ENCODE measurements around the gene DAB2IP. TPM values are rescaled to one million over a fixed set of nuclear protein-coding genes. Genes with fewer than 3 reads are reported as not detected.

DAB2IP gene
- total and polyA plus RNA-seq, 2 donors from 2014 or later = 33.8 to 105 TPM

- FAIRE-seq (no peak), DNase-seq (no peak)
- Histone ChIP-seq H3K9me3 (ENCODE audit: control insufficient read depth in 2 of 3, insufficient read depth in 1 of 3, low read length in 3 of 3) (no peaks in the 10 kb centered on the region), H3K27ac (ENCODE audit: low read depth in 2 of 2, low read length in 2 of 2) (no peak overlapping the region), H3K4me1 (ENCODE audit: control insufficient read depth in 2 of 3, insufficient read depth in 2 of 3, low read depth in 1 of 3, low read length in 3 of 3) (peaks cover 0 to 4% (median 0%) of the 10 kb centered on the region in 3 donors), H3K36me3 (ENCODE audit: control insufficient read depth in 2 of 3, insufficient read depth in 3 of 3, low read length in 3 of 3) (no peaks in the 10 kb centered on the region), H3K4me3 (ENCODE audit: low read length in 3 of 3) (no peak overlapping the region), H3K27me3 (ENCODE audit: control insufficient read depth, insufficient read depth, low read length) (no peaks in the 10 kb centered on the region), H3K9ac (ENCODE audit: low read length in 3 of 3) (no peak overlapping the region)
- intact Hi-C loops (cut with DNase I) = no loop called here
- TF ChIP-seq CTCF (IDR thresholded peaks at IDR 0.05; ENCODE audit: borderline replicate concordance, extremely low read depth, insufficient read depth) = no peak
Observed at GRCh38 chr9:121694001-121694400, 42.6 kb downstream of the DAB2IP start.

GRCh38 chr9:121694600-121694999 lies 43.2 kb downstream of the DAB2IP start:
- peaks cover 0 to 4% (median 0%) of the 10 kb centered on the region in 3 donors for H3K4me1 ChIP-seq (ENCODE audit: control insufficient read depth in 2 of 3, insufficient read depth in 2 of 3, low read depth in 1 of 3, low read length in 3 of 3)
- FAIRE-seq = no peak
- H3K9ac ChIP-seq (ENCODE audit: low read length in 3 of 3) = no peak overlapping the region
- no peak overlapping the region for H3K27ac ChIP-seq (ENCODE audit: low read depth in 2 of 2, low read length in 2 of 2)
- no peaks in the 10 kb centered on the region for H3K9me3 ChIP-seq (ENCODE audit: control insufficient read depth in 2 of 3, insufficient read depth in 1 of 3, low read length in 3 of 3)
- no peak overlapping the region for H3K4me3 ChIP-seq (ENCODE audit: low read length in 3 of 3)
- no peaks in the 10 kb centered on the region for H3K27me3 ChIP-seq (ENCODE audit: control insufficient read depth, insufficient read depth, low read length)
- intact Hi-C loops (cut with DNase I) = no loop called here
- DNase-seq = no peak
- no peak for TF ChIP-seq CTCF (IDR thresholded peaks at IDR 0.05; ENCODE audit: borderline replicate concordance, extremely low read depth, insufficient read depth)
- no peaks in the 10 kb centered on the region for H3K36me3 ChIP-seq (ENCODE audit: control insufficient read depth in 2 of 3, insufficient read depth in 3 of 3, low read length in 3 of 3)

- Histone ChIP-seq H3K9ac (ENCODE audit: low read length in 3 of 3) (no peak overlapping the region), H3K27ac (ENCODE audit: low read depth in 2 of 2, low read length in 2 of 2) (no peak overlapping the region), H3K4me3 (ENCODE audit: low read length in 3 of 3) (no peak overlapping the region), H3K4me1 (ENCODE audit: control insufficient read depth in 2 of 3, insufficient read depth in 2 of 3, low read depth in 1 of 3, low read length in 3 of 3) (peaks cover 0 to 22% (median 16%) of the 10 kb centered on the region in 3 donors), H3K36me3 (ENCODE audit: control insufficient read depth in 2 of 3, insufficient read depth in 3 of 3, low read length in 3 of 3) (no peaks in the 10 kb centered on the region), H3K27me3 (ENCODE audit: control insufficient read depth, insufficient read depth, low read length) (no peaks in the 10 kb centered on the region), H3K9me3 (ENCODE audit: control insufficient read depth in 2 of 3, insufficient read depth in 1 of 3, low read length in 3 of 3) (no peaks in the 10 kb centered on the region)
- FAIRE-seq (no peak), DNase-seq (no peak)
- no peak for TF ChIP-seq CTCF (IDR thresholded peaks at IDR 0.05; ENCODE audit: borderline replicate concordance, extremely low read depth, insufficient read depth)
- intact Hi-C loops (cut with DNase I) = no loop called here
Observed at GRCh38 chr9:121696930-121697329, 45.5 kb downstream of the DAB2IP start.

Data from kidney (tissue), 14 donors.